Ovary (tissue), 9 donors: ENCODE results near the gene PTOV1. TPM values are rescaled to one million over a fixed set of nuclear protein-coding genes. Genes with fewer than 3 reads are reported as not detected.
A peak's percentile ranks its signal among the peaks of the same experiment; 100 is the strongest.
"Not testable (repeated sequence)": the region's sequence is repeated elsewhere in the genome, so short reads cannot be mapped to it uniquely, and the experiment has no call there.

ENCODE experiments used
- DNase-seq, 5 donors: peaks; one replicate each; pipeline ENCODE4 v3.0.0-alpha.2; 2019 to 2020
- H3K27ac ChIP-seq, 2 donors: fragments of 200-600 bp; one replicate each; pipeline versions ENCODE4 v1.5.1 to v1.8.0; 2019 to 2022
- H3K27me3 ChIP-seq: fragments of 200-600 bp; one replicate; pipeline ENCODE4 v1.8.0; 2022
- H3K36me3 ChIP-seq: fragments of 200-600 bp; sonication (generic); one replicate; pipeline ENCODE4 v1.5.1; 2019
- H3K4me1 ChIP-seq: one replicate; pipeline ENCODE4 v1.8.1; 2013; ENCODE audit warnings: mild to moderate bottlenecking, moderate library complexity; ENCODE audit not compliant: insufficient read depth
- H3K4me3 ChIP-seq: fragments of 200-600 bp; sonication (generic); one replicate; pipeline ENCODE4 v1.5.1; 2017
- H3K9me3 ChIP-seq, 2 donors: fragments of 200-600 bp in 1 of 2; sonication (generic) in 1 of 2; one replicate each; pipeline versions ENCODE4 v1.5.1 to v1.8.1; 2013 to 2019; ENCODE audit warnings: mild to moderate bottlenecking in 1 of 2, moderate library complexity in 1 of 2
- CTCF ChIP-seq, 3 donors: fragments of 450-650 bp in 2 of 3; fragments of 200-600 bp in 1 of 3; IDR thresholded peaks; one replicate each; pipeline versions ENCODE4 v1.5.1 to v1.8.0; 2016 to 2022; ENCODE audit warnings: antibody characterized with exemption in 3 of 3, mild to moderate bottlenecking in 1 of 3
- EP300 ChIP-seq: sonication (generic); formaldehyde crosslinking; IDR thresholded peaks from one replicate; pipeline ENCODE4 v1.6.1; 2017; ENCODE audit warnings: antibody characterized with exemption
- POLR2A ChIP-seq: fragments of 450-650 bp; IDR thresholded peaks from one replicate; pipeline ENCODE4 v1.6.1; 2017; ENCODE audit warnings: antibody characterized with exemption, mild to moderate bottlenecking, moderate library complexity
- WGBS, 3 donors: extraction: QIAGEN DNeasy Blood & Tissue Kit in 1 of 3; methylation state at CpG; one replicate each; pipeline versions ENCODE4 v1.1.5 to v1.1.7; 2013 to 2017; 5-methylcytosine and 5-hydroxymethylcytosine counted together
- intact Hi-C, 4 donors: fragments of 100-400 bp; cut with DNase I; formaldehyde crosslinking; loops; one replicate each; pipeline versions ENCODE4 v1.11.0 to v1.15.1; 2022 to 2023
- polyA plus RNA-seq, 2 donors: library from polyadenylated mRNA; stranded (reverse); fragments of 200-250 nt in 1 of 2; fragments of 350-450 nt in 1 of 2; fragmentation: Illumina TruSeq in 1 of 2; extraction: RNeasy Lipid Tissue Mini Kit (QIAGEN cat#74804) in 1 of 2; gene quantifications; one replicate each; pipeline ENCODE4 v1.2.3, GENCODE V29; 2013 to 2014
- total RNA-seq, 7 donors: library from RNA; depleted of rRNA in 2 of 7; stranded (reverse); fragments of >200 nt in 2 of 7; fragmentation: NEBNext Ultra II Directional in 3 of 7; extraction: Animal tissue kit (Norgen Biotek cat#: 25700) in 3 of 7; gene quantifications; one replicate each; pipeline versions ENCODE4 v1.1.0 to v1.2.4, GENCODE V29; 2016 to 2023
- donor health status: DM: no; HTN: no; CAD: no; lungs with moderate emphysema.
- donor health status: DM: no; HTN: no; CAD: no.
- donor health status: Bipolar disorder and iron deficiency.
- donor health status: DM: yes; HTN: yes; CAD: no.
- donor health status: DM: no; HTN: no; CAD: no.
- donor health status: DM: yes; HTN: yes; CAD: no.

Gene PTOV1
- total and polyA plus RNA-seq, 9 donors = 22.2 to 256 (median 186) TPM

GRCh38 chr19:49816590-49816989 lies 34.4 kb upstream of the PTOV1 start:
- Histone ChIP-seq H3K27me3 (no peaks in the 10 kb centered on the region), H3K9me3 (no peaks in the 10 kb centered on the region), H3K27ac (peak overlapping the region; percentile 37 to 97), H3K4me1 (peaks cover 11% of the 10 kb centered on the region), H3K4me3 (no peak overlapping the region), H3K36me3 (no peaks in the 10 kb centered on the region)
- intact Hi-C loops = loop anchor here in 1 of 4 donors (5.0 kb wide), 1 partner anchor 36 kb away; the partner anchor contains the start of gene PTOV1
- TF ChIP-seq POLR2A (no peak), CTCF (IDR thresholded peaks at IDR 0.05) (no peak), EP300 (no peak)
- WGBS, 3 donors = 32 to 62% (median 53%) methylated on average over 14 of the region's 14 CpGs
- DNase-seq = peak in 2 of 5 donors; percentile 47 to 57

DNA sequence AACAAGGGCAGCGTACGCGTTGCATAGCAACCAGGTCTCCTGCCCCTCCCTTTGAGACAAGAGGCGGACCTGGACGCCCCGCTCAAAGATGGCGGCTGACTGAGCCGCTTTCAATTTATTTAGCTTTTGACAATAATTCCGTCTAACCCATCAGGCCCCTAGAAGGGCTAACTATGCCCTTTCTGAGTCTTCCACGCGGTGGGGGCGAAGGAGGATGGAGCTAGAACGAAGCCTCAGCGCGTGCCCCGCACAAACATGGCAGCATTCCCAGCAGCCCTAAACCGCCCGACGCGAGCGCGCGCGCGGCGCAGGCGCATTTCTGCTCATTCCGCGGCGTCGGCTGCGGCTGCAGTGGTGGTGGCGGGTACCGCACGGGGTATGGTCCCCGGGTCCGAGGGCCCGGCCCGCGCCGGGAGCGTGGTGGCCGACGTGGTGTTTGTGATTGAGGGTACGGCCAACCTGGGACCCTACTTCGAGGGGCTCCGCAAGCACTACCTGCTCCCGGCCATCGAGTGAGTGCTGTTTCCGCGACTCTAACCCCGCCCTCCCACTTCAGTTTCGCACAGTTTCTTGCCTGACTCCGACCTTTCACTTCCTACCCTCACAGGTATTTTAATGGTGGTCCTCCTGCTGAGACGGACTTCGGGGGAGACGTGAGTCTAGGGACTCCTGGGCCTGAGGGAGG lies 32.9 kb upstream of the PTOV1 start, which contains the start of gene MED25:
Gene MED25, plus strand, starts transcription at position 326 of the 685 bp plus-strand sequence. Its CDS starts 53 bp downstream, at position 379.
- WGBS, 3 donors = 0% methylated on average over 36 to 57 of the region's 57 CpGs
- intact Hi-C loops = loop anchor here in 1 of 4 donors (5.0 kb wide), 1 partner anchor 34 kb away; the partner anchor contains the start of gene PTOV1
- H3K9me3 ChIP-seq = no peaks in the 10 kb centered on the region
- H3K4me3 ChIP-seq = peak within 1 kb of the TSS; percentile 80
- no peaks in the 10 kb centered on the region for H3K36me3 ChIP-seq
- H3K27me3 ChIP-seq = no peaks in the 10 kb centered on the region
- DNase-seq = peak; percentile 88 to 94 (median 91)
- no peak for TF ChIP-seq EP300
- peak in 2 of 3 donors; percentile 61 to 79 for TF ChIP-seq CTCF (IDR thresholded peaks at IDR 0.05)
- peak; percentile 86 for TF ChIP-seq POLR2A
- peak within 1 kb of the TSS; percentile 96 to 97 for H3K27ac ChIP-seq
- peaks cover 11% of the 10 kb centered on the region for H3K4me1 ChIP-seq

- no peaks in the 10 kb centered on the region for H3K36me3 ChIP-seq
- DNase-seq = peak in 2 of 5 donors; percentile 58 to 61
- H3K4me3 ChIP-seq = peak overlapping the region; percentile 80
- H3K27ac ChIP-seq = peak overlapping the region; percentile 96 to 97
- peaks cover 11% of the 10 kb centered on the region for H3K4me1 ChIP-seq
- intact Hi-C loops = loop anchor here in 1 of 4 donors (5.0 kb wide), 1 partner anchor 33 kb away; the partner anchor contains the start of gene PTOV1
- H3K27me3 ChIP-seq = no peaks in the 10 kb centered on the region
- WGBS, 3 donors = 10 to 26% (median 12%) methylated on average over 15 to 16 of the region's 16 CpGs
- H3K9me3 ChIP-seq = no peaks in the 10 kb centered on the region
- TF ChIP-seq EP300 (no peak), CTCF (IDR thresholded peaks at IDR 0.05) (no peak), POLR2A (no peak)
Observed at GRCh38 chr19:49818649-49819370, 32.1 kb upstream of the PTOV1 start.

GRCh38 chr19:49819452-49820115 lies 31.4 kb upstream of the PTOV1 start:
- H3K36me3 ChIP-seq, H3K9me3 ChIP-seq, H3K27me3 ChIP-seq: not testable (repeated sequence)
- peaks cover 11% of the 10 kb centered on the region for H3K4me1 ChIP-seq
- peak overlapping the region in 1 of 2 donors; percentile 65 for H3K27ac ChIP-seq
- H3K4me3 ChIP-seq = peak overlapping the region; percentile 80
- WGBS, 3 donors = 54 to 70% (median 56%) methylated on average over 7 of the region's 7 CpGs
- intact Hi-C loops = loop anchor here in 2 of 4 donors (5.0 kb wide), 2 partner anchors 33 to 38 kb away; partner anchors contain the start of gene PTOV1 (in 1 of the 2)
- peak in 1 of 5 donors; percentile 60 for DNase-seq
